Measurements from ENCODE around the gene CASP10.
A peak's percentile ranks its signal among the peaks of the same experiment; 100 is the strongest.
"Not testable (repeated sequence)": the region's sequence is repeated elsewhere in the genome, so short reads cannot be mapped to it uniquely, and the experiment has no call there.

CASP10 gene

DNA sequence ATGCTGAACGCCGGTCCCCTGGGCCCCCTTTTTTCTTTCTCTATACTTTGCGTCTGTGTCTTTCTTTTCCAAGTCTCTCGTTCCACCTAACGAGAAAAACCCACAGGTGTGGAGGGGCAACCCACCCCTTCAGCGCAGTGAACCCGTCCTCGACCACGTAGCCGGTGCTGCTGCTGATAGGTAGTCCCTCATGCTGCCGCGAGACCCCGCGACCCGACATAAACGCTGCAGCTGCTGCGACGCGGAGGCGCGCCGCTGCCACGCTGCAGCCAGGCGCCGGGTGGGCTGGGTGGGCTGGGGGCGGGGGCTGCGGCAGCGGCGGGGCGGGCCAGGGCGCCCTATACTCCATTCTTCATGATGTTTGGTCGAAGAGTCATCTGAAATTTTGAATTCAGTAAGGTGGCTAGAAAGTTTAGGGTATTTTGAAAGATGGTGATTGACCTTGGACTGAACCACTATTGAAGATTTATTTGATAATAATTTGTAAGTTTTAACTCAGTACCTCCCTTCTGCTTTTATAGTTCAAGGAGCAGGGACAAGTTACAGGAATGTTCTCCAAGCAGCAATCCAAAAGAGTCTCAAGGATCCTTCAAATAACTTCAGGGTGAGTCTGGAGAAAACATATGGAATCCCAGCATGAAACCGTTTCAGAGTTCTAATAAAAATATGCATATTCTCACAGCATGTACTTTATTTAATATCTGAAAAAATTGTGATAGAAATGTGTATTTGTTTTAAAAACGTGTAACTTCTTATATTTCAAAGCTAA lies 42.9 kb upstream of the CASP10 start:
- TF ChIP-seq, protein P1, sequence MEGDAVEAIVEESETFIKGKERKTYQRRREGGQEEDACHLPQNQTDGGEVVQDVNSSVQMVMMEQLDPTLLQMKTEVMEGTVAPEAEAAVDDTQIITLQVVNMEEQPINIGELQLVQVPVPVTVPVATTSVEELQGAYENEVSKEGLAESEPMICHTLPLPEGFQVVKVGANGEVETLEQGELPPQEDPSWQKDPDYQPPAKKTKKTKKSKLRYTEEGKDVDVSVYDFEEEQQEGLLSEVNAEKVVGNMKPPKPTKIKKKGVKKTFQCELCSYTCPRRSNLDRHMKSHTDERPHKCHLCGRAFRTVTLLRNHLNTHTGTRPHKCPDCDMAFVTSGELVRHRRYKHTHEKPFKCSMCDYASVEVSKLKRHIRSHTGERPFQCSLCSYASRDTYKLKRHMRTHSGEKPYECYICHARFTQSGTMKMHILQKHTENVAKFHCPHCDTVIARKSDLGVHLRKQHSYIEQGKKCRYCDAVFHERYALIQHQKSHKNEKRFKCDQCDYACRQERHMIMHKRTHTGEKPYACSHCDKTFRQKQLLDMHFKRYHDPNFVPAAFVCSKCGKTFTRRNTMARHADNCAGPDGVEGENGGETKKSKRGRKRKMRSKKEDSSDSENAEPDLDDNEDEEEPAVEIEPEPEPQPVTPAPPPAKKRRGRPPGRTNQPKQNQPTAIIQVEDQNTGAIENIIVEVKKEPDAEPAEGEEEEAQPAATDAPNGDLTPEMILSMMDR (IDR thresholded peaks at IDR 0.05; ENCODE audit: control insufficient read depth, insufficient read depth, low read depth, low read length, missing control alignments) = no peak
- DNase-seq (ENCODE audit: low read depth) = no peak
- no peak overlapping the region for H3K4me3 ChIP-seq (ENCODE audit: control insufficient read depth, low read depth, low read length)

GRCh38 chr2:201144101-201145051 lies 38.6 kb upstream of the CASP10 start:
- DNase-seq (ENCODE audit: low read depth) = no peak
- H3K4me3 ChIP-seq (ENCODE audit: control insufficient read depth, low read depth, low read length) = no peak overlapping the region
- TF ChIP-seq, protein P1 (IDR thresholded peaks at IDR 0.05; ENCODE audit: control insufficient read depth, insufficient read depth, low read depth, low read length, missing control alignments) = no peak

- DNase-seq (ENCODE audit: low read depth) = no peak
- H3K4me3 ChIP-seq (ENCODE audit: control insufficient read depth, low read depth, low read length) = no peak overlapping the region
- TF ChIP-seq, protein P1 (IDR thresholded peaks at IDR 0.05; ENCODE audit: control insufficient read depth, insufficient read depth, low read depth, low read length, missing control alignments) = no peak
Measured at GRCh38 chr2:201148434-201148990, 34.4 kb upstream of the CASP10 start.

DNA sequence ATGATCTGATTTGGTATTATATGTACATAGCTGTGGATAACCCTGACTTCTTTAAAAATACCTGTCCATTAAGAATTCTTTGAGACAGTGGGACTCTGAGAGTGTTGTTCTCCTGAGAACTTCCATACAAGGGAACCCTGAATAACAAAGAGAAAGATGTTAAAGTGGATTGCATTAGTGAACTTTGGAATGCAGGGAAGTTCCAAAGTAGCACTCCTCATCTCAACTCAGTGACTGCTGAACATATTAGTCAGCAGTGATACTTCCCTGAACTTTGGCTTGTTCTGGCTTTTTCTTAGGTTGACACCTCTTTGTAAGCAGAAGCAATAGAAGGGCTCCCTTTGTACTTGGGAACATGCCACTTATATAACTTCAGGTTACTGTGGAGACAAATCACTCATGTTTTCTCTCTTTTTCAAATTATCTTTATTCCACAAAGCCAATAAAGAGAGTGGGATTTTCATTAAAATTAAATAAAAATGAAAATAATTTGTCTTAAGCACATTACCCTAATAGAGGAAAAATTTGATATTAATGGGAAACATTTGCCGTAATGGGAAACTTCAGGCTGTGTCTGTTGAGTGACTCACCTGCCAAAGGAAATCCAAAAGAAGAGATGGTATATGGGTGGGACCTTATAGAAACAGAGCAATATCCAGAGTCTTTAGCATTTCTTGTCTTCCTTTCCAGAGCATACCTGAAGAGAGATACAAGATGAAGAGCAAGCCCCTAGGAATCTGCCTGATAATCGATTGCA lies 33.7 kb upstream of the CASP10 start:
- H3K4me3 ChIP-seq (ENCODE audit: control insufficient read depth, low read depth, low read length) = no peak overlapping the region
- peak; percentile 76 for DNase-seq (ENCODE audit: low read depth)
- TF ChIP-seq, protein P1 (IDR thresholded peaks at IDR 0.05; ENCODE audit: control insufficient read depth, insufficient read depth, low read depth, low read length, missing control alignments) = no peak

- DNase-seq (ENCODE audit: low read depth); H3K4me3 ChIP-seq (ENCODE audit: control insufficient read depth, low read depth, low read length): not testable (repeated sequence)
Measured at GRCh38 chr2:201149821-201150165, 33.1 kb upstream of the CASP10 start.

DNA sequence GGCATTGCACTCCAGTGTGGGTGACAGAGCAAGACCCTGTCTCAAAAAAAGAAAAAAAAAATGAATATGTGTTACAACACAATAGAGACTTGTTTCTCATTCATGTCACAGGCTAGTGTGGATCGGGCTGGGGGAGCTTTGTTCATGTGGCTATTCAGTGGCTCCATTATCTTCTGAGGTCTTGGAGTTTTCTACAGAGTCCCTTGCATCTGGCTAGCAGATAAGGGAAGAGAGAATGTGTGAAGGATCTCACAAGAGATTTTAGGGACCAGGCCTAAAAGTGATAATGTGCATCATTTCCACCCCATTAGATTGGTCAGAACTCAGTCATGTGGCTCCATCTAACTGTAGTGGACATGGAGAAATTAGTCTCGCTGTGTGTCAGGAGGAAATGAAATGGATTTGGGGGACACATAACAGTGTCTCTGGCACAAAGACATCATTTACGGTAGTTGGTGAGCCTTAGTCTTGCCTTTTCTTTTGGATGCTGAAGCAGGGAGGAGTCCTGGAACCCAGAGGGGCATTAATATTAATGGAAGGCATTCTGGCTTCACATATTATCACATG lies 32.4 kb upstream of the CASP10 start:
- TF ChIP-seq, protein P1 (IDR thresholded peaks at IDR 0.05; ENCODE audit: control insufficient read depth, insufficient read depth, low read depth, low read length, missing control alignments) = no peak
- no peak overlapping the region for H3K4me3 ChIP-seq (ENCODE audit: control insufficient read depth, low read depth, low read length)
- DNase-seq (ENCODE audit: low read depth) = no peak

Data from AG09309 (cell line).